Cardiac fibroblast (primary cell): ENCODE measurements around the gene SDE2.
"Not testable (repeated sequence)": the region's sequence is repeated elsewhere in the genome, so short reads cannot be mapped to it uniquely, and the experiment has no call there.

Source experiments
- DNase-seq, 2 donors: peaks; one replicate each; pipeline versions ENCODE4 v3.0.0 to v3.0.0-alpha.2; 2010; ENCODE audit warnings: low read depth in 2 of 2
- H3K4me3 ChIP-seq, 2 donors: replicated peaks in 1 of 2; 1 replicate in 1 of 2; 2 replicates in 1 of 2; pipeline ENCODE4 v1.5.1; 2011; ENCODE audit warnings: low read depth in 2 of 2, low read length in 2 of 2, mild to moderate bottlenecking in 2 of 2, moderate library complexity in 1 of 2
- CTCF ChIP-seq: IDR thresholded peaks from one replicate; pipeline ENCODE4 v1.5.1; 2011; ENCODE audit warnings: low read depth, mild to moderate bottlenecking, low read length, inconsistent platforms

Gene SDE2

GRCh38 chr1:225943582-225943981 lies 55.6 kb downstream of the SDE2 start:
- H3K4me3 ChIP-seq, result no peak overlapping the region
- no peak for DNase-seq
- no peak for TF ChIP-seq CTCF

GRCh38 chr1:225942574-225942973 lies 56.6 kb downstream of the SDE2 start:
- no peak for DNase-seq
- TF ChIP-seq CTCF, result no peak
- H3K4me3 ChIP-seq, result no peak overlapping the region

GRCh38 chr1:225941942-225942222 lies 57.3 kb downstream of the SDE2 start:
- H3K4me3 ChIP-seq, result no peak overlapping the region
- DNase-seq, result no peak
- TF ChIP-seq CTCF, result no peak

- no peak within 1 kb of the TSS for H3K4me3 ChIP-seq
- peak in 1 of 2 donors; percentile 27 for DNase-seq
- no peak for TF ChIP-seq CTCF
Observed at GRCh38 chr1:225941187-225941941, 57.8 kb downstream of the SDE2 start, which contains the start of gene LEFTY2. TSS of gene LEFTY2 (minus strand) at chr1:225941220. CDS start at chr1:225941140, 80 bp downstream.

- DNase-seq, result no peak
- H3K4me3 ChIP-seq, result no peak overlapping the region
- no peak for TF ChIP-seq CTCF
Observed at GRCh38 chr1:225940385-225941151, 58.6 kb downstream of the SDE2 start.

GRCh38 chr1:225939939-225940310 lies 59.2 kb downstream of the SDE2 start:
- H3K4me3 ChIP-seq, DNase-seq: not testable (repeated sequence)

- not testable (repeated sequence) for H3K4me3 ChIP-seq, DNase-seq
Observed at GRCh38 chr1:225939097-225939938, 59.8 kb downstream of the SDE2 start.
